ENCODE results near the gene RYR2. TPM values are rescaled to one million over a fixed set of nuclear protein-coding genes. Genes with fewer than 3 reads are reported as not detected.

RYR2 gene
- polyA plus RNA-seq, 1 experiment, result not detected

DNA sequence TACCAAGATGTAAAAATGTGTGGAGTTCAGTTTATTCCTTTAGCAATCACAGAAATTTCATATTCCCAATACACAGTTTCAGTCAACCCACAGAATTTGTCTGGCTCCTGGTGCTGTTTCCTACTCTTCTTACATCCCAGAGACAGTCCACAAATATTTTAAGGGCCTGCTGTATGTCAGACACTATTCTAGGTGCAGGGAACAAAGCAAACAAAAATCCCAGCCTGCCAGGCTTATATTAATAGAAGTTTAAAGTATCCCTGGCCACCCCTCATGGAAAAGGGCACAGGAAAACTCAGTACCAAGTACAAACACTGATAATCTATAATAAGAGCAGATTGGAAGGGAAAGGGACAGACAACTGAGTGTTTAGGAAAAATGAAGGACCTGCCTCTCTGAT is 653.9 kb downstream of the RYR2 start:
- Histone ChIP-seq H3K27ac (ENCODE audit: low read depth, low read length) (no peak overlapping the region), H3K9me3 (ENCODE audit: control insufficient read depth, insufficient read depth, low read length) (no peaks in the 10 kb centered on the region), H3K4me3 (ENCODE audit: low read depth, low read length) (no peak overlapping the region), H3K27me3 (ENCODE audit: control insufficient read depth, insufficient read depth, low read length) (no peaks in the 10 kb centered on the region)
- TF ChIP-seq, protein P1, sequence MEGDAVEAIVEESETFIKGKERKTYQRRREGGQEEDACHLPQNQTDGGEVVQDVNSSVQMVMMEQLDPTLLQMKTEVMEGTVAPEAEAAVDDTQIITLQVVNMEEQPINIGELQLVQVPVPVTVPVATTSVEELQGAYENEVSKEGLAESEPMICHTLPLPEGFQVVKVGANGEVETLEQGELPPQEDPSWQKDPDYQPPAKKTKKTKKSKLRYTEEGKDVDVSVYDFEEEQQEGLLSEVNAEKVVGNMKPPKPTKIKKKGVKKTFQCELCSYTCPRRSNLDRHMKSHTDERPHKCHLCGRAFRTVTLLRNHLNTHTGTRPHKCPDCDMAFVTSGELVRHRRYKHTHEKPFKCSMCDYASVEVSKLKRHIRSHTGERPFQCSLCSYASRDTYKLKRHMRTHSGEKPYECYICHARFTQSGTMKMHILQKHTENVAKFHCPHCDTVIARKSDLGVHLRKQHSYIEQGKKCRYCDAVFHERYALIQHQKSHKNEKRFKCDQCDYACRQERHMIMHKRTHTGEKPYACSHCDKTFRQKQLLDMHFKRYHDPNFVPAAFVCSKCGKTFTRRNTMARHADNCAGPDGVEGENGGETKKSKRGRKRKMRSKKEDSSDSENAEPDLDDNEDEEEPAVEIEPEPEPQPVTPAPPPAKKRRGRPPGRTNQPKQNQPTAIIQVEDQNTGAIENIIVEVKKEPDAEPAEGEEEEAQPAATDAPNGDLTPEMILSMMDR (IDR thresholded peaks at IDR 0.05; ENCODE audit: low read depth, low read length), result no peak
- ChIA-PET CTCF (no interaction called here), POLR2A (no interaction called here)
- no peak for DNase-seq (ENCODE audit: low read depth, low spot score)

DNA sequence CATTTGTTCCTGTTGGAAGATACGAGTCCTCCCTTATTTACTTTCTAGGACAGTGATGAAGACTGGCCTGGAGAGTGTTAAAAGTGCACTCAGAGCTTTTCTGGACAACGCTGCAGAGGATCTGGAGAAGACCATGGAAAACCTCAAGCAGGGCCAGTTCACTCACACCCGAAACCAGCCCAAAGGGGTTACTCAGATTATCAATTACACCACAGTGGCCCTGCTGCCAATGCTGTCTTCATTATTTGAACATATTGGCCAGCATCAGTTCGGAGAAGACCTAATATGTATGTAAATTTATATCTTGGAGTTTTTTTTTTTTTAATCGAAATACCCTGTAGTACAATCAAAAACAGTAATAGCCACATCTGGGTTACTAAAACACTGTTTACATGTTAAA is 658.2 kb downstream of the RYR2 start:
- POLR2A ChIA-PET, result no interaction called here
- CTCF ChIA-PET, result no interaction called here
- Histone ChIP-seq H3K4me3 (ENCODE audit: low read depth, low read length) (no peak overlapping the region), H3K27ac (ENCODE audit: low read depth, low read length) (no peak overlapping the region), H3K9me3 (ENCODE audit: control insufficient read depth, insufficient read depth, low read length) (no peaks in the 10 kb centered on the region), H3K27me3 (ENCODE audit: control insufficient read depth, insufficient read depth, low read length) (no peaks in the 10 kb centered on the region)
- DNase-seq (ENCODE audit: low read depth, low spot score), result no peak
- TF ChIP-seq, protein P1 (IDR thresholded peaks at IDR 0.05; ENCODE audit: low read depth, low read length), result no peak

DNA sequence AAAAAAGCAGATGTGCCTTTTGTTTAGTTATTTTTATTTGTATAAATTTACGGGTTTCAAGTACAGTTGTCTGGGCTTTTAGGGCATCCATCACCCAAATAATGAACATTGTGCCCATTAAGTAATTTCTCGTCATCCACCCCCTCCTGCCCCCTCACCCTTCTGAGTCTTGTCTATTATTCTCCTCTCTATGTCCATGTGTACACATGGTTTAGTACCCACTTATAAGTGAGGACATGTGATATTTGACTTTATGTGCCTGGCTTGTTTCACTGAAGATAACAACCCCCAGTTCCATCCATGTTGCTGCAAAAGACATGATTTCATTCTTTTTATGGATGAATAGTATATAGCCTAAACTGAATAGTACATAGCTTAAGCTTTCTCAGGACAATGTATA is 659.5 kb downstream of the RYR2 start:
- Histone ChIP-seq H3K27me3 (ENCODE audit: control insufficient read depth, insufficient read depth, low read length) (no peaks in the 10 kb centered on the region), H3K4me3 (ENCODE audit: low read depth, low read length) (no peak overlapping the region), H3K27ac (ENCODE audit: low read depth, low read length) (no peak overlapping the region), H3K9me3 (ENCODE audit: control insufficient read depth, insufficient read depth, low read length) (no peaks in the 10 kb centered on the region)
- DNase-seq (ENCODE audit: low read depth, low spot score), result no peak
- CTCF ChIA-PET, result no interaction called here
- POLR2A ChIA-PET, result interaction anchor here (0.6 kb wide), 1 partner anchor 1093 kb away, joined by 3 read pairs; no protein-coding TSS in a partner anchor
- TF ChIP-seq, protein P1 (IDR thresholded peaks at IDR 0.05; ENCODE audit: low read depth, low read length), result no peak

DNA sequence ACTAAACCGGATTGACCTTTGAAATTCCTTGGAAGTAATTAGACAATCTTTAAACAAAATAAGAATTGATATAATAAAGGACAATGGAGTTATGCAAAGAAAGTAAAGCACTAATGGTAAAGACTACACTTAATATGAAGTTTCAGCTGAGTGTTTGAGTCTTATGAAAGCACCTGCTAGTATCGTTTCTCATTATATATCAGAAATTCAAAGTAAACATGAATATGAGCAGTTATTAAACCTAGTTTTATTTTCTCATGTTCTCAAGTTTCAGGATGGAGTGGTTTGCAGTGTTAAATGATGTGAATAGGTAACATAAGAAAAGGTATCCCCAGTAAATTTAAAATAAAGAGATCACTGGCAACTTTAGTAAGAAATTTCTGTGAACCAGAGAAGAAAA is 660.2 kb downstream of the RYR2 start:
- H3K27me3 ChIP-seq (ENCODE audit: control insufficient read depth, insufficient read depth, low read length), result no peaks in the 10 kb centered on the region
- POLR2A ChIA-PET, result no interaction called here
- H3K9me3 ChIP-seq (ENCODE audit: control insufficient read depth, insufficient read depth, low read length), result no peaks in the 10 kb centered on the region
- CTCF ChIA-PET, result no interaction called here
- no peak overlapping the region for H3K27ac ChIP-seq (ENCODE audit: low read depth, low read length)
- H3K4me3 ChIP-seq (ENCODE audit: low read depth, low read length), result no peak overlapping the region
- TF ChIP-seq, protein P1 (IDR thresholded peaks at IDR 0.05; ENCODE audit: low read depth, low read length), result no peak
- DNase-seq (ENCODE audit: low read depth, low spot score), result no peak

DNA sequence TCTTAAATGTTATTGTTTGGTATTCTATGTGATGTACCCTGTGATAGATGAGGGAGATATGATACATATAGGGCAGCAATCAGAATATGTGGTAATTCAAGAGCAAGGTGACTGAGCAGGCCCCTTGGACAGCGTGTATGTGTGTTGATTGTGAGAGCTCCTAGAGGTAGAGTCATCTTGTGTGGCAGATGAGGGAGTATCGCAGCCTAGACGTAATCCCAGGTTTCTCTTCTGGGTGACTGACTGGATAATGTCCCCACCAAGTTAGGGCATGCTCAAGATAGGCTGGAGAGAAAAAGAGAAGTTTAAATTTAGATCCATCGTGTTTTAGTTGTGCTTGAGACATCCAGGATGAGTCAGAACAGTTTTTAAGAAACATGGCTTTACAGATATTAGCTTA is 663.5 kb downstream of the RYR2 start:
- Histone ChIP-seq H3K27me3 (ENCODE audit: control insufficient read depth, insufficient read depth, low read length) (no peaks in the 10 kb centered on the region), H3K9me3 (ENCODE audit: control insufficient read depth, insufficient read depth, low read length) (no peaks in the 10 kb centered on the region), H3K27ac (ENCODE audit: low read depth, low read length) (no peak overlapping the region), H3K4me3 (ENCODE audit: low read depth, low read length) (no peak overlapping the region)
- ChIA-PET POLR2A (no interaction called here), CTCF (no interaction called here)
- no peak for DNase-seq (ENCODE audit: low read depth, low spot score)
- TF ChIP-seq, protein P1 (IDR thresholded peaks at IDR 0.05; ENCODE audit: low read depth, low read length), result no peak

Measured in AG04450 (cell line).